Osteocyte (in vitro differentiated cells): ENCODE measurements around the gene DRD1. TPM values are rescaled to one million over a fixed set of nuclear protein-coding genes. Genes with fewer than 3 reads are reported as not detected.

Source experiments
- DNase-seq: peaks from one replicate; pipeline ENCODE4 v3.0.0; 2021; ENCODE audit warnings: mixed read lengths; ENCODE audit not compliant: unreplicated experiment; ENCODE audit errors: extremely low spot score
- H3K27ac Mint-ChIP-seq: one replicate; pipeline ENCODE4 v1.8.0; 2021; ENCODE audit warnings: mild to moderate bottlenecking, mixed read lengths; ENCODE audit not compliant: unreplicated experiment
- H3K27me3 Mint-ChIP-seq: one replicate; pipeline ENCODE4 v1.8.0; 2021; ENCODE audit warnings: mixed read lengths; ENCODE audit not compliant: unreplicated experiment
- H3K36me3 Mint-ChIP-seq: one replicate; pipeline ENCODE4 v1.8.0; 2021; ENCODE audit warnings: mixed read lengths; ENCODE audit not compliant: unreplicated experiment
- H3K4me1 Mint-ChIP-seq: one replicate; pipeline ENCODE4 v1.8.0; 2021; ENCODE audit warnings: mixed read lengths; ENCODE audit not compliant: unreplicated experiment
- H3K4me3 Mint-ChIP-seq: one replicate; pipeline ENCODE4 v1.8.0; 2021; ENCODE audit warnings: mild to moderate bottlenecking, moderate library complexity, mixed read lengths; ENCODE audit not compliant: unreplicated experiment
- H3K9me3 Mint-ChIP-seq: one replicate; pipeline ENCODE4 v1.8.0; 2021; ENCODE audit warnings: mixed read lengths; ENCODE audit not compliant: unreplicated experiment
- CTCF ChIP-seq: fragments of 200-600 bp; sonication (generic); IDR thresholded peaks from 2 replicates; pipeline ENCODE4 v1.5.0; 2021; ENCODE audit warnings: antibody characterized with exemption, mild to moderate bottlenecking, moderate library complexity
- total RNA-seq: library from RNA; stranded (reverse); gene quantifications from 2 replicates; pipeline ENCODE4 v1.2.1, GENCODE V29; 2021

DRD1 gene
- total RNA-seq, 1 donor from 2014 or later = not detected

GRCh38 chr5:175479125-175479881, 35.3 kb upstream of the DRD1 start:
- H3K36me3 Mint-ChIP-seq = peaks cover 17% of the 10 kb centered on the region
- H3K9me3 Mint-ChIP-seq = no peaks in the 10 kb centered on the region
- H3K4me1 Mint-ChIP-seq = peaks cover 21% of the 10 kb centered on the region
- DNase-seq = no peak
- TF ChIP-seq CTCF = no peak
- peaks cover 20% of the 10 kb centered on the region for H3K27me3 Mint-ChIP-seq
- H3K4me3 Mint-ChIP-seq = peak overlapping the region; percentile 90
- H3K27ac Mint-ChIP-seq = peak overlapping the region; percentile 68

- Mint-ChIP-seq H3K27ac (peak within 1 kb of the TSS; percentile 68), H3K9me3 (no peaks in the 10 kb centered on the region), H3K36me3 (peaks cover 13% of the 10 kb centered on the region), H3K4me1 (peaks cover 21% of the 10 kb centered on the region), H3K4me3 (peak within 1 kb of the TSS; percentile 90), H3K27me3 (peaks cover 26% of the 10 kb centered on the region)
- no peak for TF ChIP-seq CTCF
- DNase-seq = peak; percentile 90
These were observed 34.6 kb upstream of the DRD1 start, which contains the start of gene SFXN1 for GRCh38 chr5:175478384-175479124. SFXN1 (plus strand) TSS chr5:175478560; CDS start chr5:175492104, 13,544 bp downstream.

GRCh38 chr5:175478008-175478383, 34.0 kb upstream of the DRD1 start:
- DNase-seq = no peak
- H3K27me3 Mint-ChIP-seq = peaks cover 26% of the 10 kb centered on the region
- peak overlapping the region; percentile 76 for H3K4me3 Mint-ChIP-seq
- H3K9me3 Mint-ChIP-seq = no peaks in the 10 kb centered on the region
- H3K27ac Mint-ChIP-seq = peak overlapping the region; percentile 66
- TF ChIP-seq CTCF = no peak
- peaks cover 8% of the 10 kb centered on the region for H3K36me3 Mint-ChIP-seq
- peaks cover 21% of the 10 kb centered on the region for H3K4me1 Mint-ChIP-seq

- DNase-seq = no peak
- Mint-ChIP-seq H3K27me3 (peaks cover 31% of the 10 kb centered on the region), H3K36me3 (peaks cover 7% of the 10 kb centered on the region), H3K9me3 (no peaks in the 10 kb centered on the region), H3K4me1 (peaks cover 21% of the 10 kb centered on the region), H3K4me3 (peak overlapping the region; percentile 76), H3K27ac (peak overlapping the region; percentile 66)
- no peak for TF ChIP-seq CTCF
These were observed 33.5 kb upstream of the DRD1 start for GRCh38 chr5:175477440-175477839.

- H3K9me3 Mint-ChIP-seq = no peaks in the 10 kb centered on the region
- H3K4me1 Mint-ChIP-seq = peaks cover 15% of the 10 kb centered on the region
- H3K27ac Mint-ChIP-seq = no peak overlapping the region
- H3K36me3 Mint-ChIP-seq = no peaks in the 10 kb centered on the region
- peaks cover 44% of the 10 kb centered on the region for H3K27me3 Mint-ChIP-seq
- no peak overlapping the region for H3K4me3 Mint-ChIP-seq
- no peak for TF ChIP-seq CTCF
- no peak for DNase-seq
These were observed 31.3 kb upstream of the DRD1 start for GRCh38 chr5:175475248-175475647.
